GM19438 (cell line): ENCODE results near the gene HOXA11.

Source experiments
- ATAC-seq: cut with Tn5 transposase; IDR thresholded peaks from one replicate; pipeline ENCODE4 v1.9.1; 2021; ENCODE audit warnings: low read depth; ENCODE audit not compliant: unreplicated experiment

Gene HOXA11

GRCh38 chr7:27185013-27185853 lies at the start of gene HOXA11:
Gene HOXA11, minus strand, starts transcription at chr7:27185232. Its CDS starts 88 bp downstream, at chr7:27185144.
- ATAC-seq: no peak

- no peak for ATAC-seq
Measured at GRCh38 chr7:27229448-27229847, 44.4 kb upstream of the HOXA11 start.

- ATAC-seq: no peak
Measured at GRCh38 chr7:27224983-27225934, 40.2 kb upstream of the HOXA11 start.

GRCh38 chr7:27223941-27224575 lies 39.0 kb upstream of the HOXA11 start:
- no peak for ATAC-seq

GRCh38 chr7:27221201-27221797 lies 36.3 kb upstream of the HOXA11 start:
- ATAC-seq: no peak

- no peak for ATAC-seq
Measured at GRCh38 chr7:27220440-27220955, 35.5 kb upstream of the HOXA11 start.

GRCh38 chr7:27219821-27220220 lies 34.8 kb upstream of the HOXA11 start:
- no peak for ATAC-seq

GRCh38 chr7:27217951-27218350 lies 32.9 kb upstream of the HOXA11 start:
- ATAC-seq: no peak

- ATAC-seq: no peak
Measured at GRCh38 chr7:27215356-27215755, 30.3 kb upstream of the HOXA11 start.

GRCh38 chr7:27214239-27214950 lies 29.4 kb upstream of the HOXA11 start:
- ATAC-seq: no peak

- ATAC-seq: no peak
Measured at GRCh38 chr7:27213433-27214238, 28.6 kb upstream of the HOXA11 start.

- ATAC-seq: no peak
Measured at GRCh38 chr7:27212497-27213432, 27.7 kb upstream of the HOXA11 start.

- no peak for ATAC-seq
Measured at GRCh38 chr7:27211764-27212204, 26.8 kb upstream of the HOXA11 start.

GRCh38 chr7:27211084-27211446 lies 26.0 kb upstream of the HOXA11 start:
- no peak for ATAC-seq

GRCh38 chr7:27210441-27211083 lies 25.5 kb upstream of the HOXA11 start:
- no peak for ATAC-seq

- no peak for ATAC-seq
Measured at GRCh38 chr7:27209933-27210440, 25.0 kb upstream of the HOXA11 start.

GRCh38 chr7:27208998-27209397 lies 24.0 kb upstream of the HOXA11 start:
- no peak for ATAC-seq
